GM18508 (cell line): ENCODE data around the gene SERPINA6.
"Not testable (repeated sequence)": the region's sequence is repeated elsewhere in the genome, so short reads cannot be mapped to it uniquely, and the experiment has no call there.

Experiments
- ATAC-seq: cut with Tn5 transposase; IDR thresholded peaks from one replicate; pipeline ENCODE4 v1.9.1; 2021; ENCODE audit warnings: moderate number of reproducible peaks; ENCODE audit not compliant: insufficient read depth, unreplicated experiment

SERPINA6 gene

DNA sequence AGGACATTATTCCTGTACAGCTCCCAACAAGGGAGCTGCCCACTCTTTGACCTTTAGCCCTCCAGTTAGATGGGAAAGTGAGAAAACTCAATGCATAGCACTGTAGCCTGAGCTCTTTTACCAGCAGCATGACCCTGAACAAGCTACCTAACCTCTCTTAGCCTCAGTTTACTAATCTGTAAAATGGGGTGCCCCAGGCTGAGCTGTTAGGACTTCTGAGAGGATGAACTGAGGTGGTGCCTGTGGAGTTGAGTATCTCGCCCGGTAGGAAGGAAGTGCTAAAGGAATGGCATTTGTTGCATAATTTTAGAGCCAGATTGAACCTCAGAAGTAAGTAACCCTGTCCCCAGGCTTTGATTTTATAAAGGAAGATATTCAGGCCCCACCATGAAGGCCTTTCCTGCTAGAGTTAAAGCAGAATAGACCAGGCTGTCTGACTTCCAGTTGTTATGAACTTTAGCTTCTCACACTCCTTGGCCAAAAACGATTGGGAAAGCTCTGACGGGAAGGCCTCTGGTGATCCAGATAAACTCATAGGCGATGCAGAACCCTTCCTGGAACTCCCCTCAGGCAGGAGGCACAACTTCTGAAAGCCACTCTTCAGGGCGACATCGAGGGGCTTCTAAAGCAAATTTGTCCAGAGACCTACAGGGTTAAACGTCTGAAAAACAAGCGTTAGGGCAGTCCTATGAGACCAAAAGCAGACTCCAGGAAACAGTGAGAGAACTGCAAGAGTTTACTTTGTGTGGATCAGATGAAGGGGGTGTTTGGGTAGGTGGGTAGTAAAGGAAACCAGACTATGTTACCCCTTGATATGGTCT is 27.6 kb downstream of the SERPINA6 start:
- ATAC-seq, result no peak

DNA sequence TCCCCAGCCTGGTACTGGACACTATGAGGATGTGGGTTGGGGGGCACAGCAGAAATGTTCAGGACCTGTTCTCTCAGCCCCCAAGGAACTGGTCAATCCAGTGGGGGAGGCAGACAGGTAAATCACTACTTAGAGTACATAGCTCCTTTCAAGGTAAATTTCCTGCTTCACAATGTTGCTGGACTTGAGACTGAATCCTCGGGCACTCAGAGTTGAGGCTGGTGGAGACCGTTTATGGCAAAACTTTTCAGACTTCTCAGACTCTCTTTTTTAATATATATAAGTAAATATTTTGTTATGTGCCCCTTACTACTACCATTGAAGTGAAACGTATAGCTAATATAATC is 29.6 kb downstream of the SERPINA6 start:
- no peak for ATAC-seq

DNA sequence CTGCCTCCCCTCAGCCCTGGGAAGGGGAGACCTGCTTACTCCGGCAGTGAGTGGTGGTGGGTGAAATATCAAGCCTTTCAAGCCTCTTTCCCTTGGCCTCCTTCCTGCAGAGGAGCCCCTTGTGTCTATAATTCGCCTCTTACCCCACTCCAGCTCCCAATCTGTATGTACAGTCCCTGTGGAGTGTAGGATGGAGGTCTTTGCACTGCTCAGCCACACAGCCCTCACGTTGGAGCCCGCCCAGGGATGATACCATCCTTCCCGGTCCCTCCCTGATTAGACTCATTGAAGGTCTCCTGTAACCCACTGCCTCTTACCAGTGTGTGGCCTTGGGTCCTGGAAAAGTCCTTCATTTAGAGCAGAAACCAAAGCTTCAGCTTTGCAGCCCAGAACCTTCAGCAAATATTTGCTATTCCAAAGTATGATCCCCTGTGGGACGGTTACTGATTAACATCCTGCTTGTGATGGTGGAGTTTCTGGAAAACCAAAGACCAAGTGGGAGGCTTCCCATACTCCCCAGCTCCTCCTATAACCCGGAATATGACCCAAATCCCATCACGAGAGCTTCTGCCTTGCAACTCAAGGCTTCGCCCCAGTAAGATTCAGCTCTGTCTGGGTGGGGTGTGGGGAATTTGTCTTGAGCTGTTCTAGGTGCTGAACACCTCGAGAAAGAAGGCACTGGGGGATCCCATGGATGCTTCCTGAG is 30.1 kb downstream of the SERPINA6 start, which contains the start of gene SERPINA10:
SERPINA10 (minus strand) TSS at position 397 of the 706 bp plus-strand sequence. CDS start 2,675 bp downstream, outside the sequence.
- no peak for ATAC-seq

DNA sequence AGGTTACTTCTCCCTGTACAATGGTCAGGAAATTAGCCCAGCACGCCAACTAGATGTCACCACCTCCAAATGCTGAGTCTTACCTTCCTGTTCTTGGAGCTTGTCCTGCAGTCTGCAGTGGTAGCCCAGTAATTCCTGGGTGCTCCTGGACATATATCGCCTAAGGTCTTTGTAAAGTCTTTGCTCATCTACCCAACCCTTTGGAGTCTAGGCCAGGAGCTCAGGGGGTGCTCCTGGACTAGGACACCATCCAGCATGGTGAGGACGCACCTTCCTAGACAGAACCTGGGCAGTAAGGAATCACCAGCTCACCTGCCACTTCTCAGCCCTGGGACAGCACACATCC is 30.6 kb downstream of the SERPINA6 start:
- no peak for ATAC-seq

DNA sequence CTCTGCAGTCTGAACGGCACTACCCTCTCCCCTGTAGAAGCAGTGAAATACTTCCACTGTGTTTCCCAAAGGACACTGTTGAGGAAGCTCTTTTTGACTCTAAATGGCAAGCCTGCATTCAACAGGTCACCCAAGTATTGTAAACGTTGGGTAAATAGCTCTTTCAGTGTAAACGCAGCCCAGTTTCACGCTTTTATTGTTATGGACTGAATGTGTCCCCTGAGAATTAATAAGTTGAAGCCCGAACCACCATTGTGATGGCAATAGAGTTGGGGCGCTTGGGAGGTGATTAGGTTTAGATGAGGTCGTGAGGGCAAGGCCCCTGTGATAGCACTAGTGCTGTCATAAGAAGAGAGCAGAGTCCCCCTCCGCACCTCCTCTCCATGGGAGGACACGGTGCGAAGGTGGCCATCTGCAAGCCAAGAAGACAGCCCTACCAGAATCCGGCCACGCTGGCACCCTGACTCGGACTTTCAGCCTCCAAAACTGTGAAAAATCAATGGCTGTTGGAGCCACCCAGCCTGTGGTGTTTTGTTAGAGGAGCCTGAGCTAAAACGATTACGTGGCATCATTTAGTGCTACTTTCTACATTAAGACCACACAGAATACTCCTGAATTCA is 31.1 kb downstream of the SERPINA6 start:
- no peak for ATAC-seq

DNA sequence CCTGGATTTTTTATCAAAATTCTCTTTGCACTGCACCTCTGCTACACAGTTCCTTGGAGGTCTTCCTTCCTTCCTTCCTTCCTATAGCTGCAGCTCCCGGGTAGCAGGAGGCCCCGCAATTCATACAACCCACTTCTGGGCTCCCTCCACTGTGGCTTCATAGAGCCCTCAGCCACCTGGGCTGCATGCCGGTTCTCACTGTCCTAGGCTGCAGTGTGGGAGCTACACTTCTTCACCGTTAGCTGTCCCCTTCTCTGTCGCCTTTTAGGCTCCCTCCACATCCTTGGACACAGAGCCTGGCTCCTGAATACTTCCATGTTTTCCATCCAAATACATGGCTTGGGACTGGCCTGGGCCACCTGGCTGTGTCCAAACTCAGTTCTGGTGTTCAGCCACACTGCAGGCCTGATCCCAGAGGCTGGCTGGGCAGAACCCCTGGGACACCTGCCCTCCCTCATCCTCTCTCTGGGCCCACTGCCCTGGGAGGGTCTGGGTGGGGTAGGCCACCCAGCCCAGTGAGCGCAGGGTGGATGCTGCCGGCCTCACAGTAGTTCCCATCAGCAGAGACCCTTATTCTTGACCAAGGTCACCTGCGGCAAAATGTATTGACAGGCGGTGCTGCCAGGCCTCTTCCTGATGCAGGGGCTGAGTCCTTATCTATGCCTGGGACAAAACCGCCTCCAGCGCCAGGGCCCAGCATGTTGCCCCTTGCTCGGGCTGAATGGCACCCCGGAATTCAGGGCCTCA is 31.8 kb downstream of the SERPINA6 start:
- ATAC-seq, result no peak

DNA sequence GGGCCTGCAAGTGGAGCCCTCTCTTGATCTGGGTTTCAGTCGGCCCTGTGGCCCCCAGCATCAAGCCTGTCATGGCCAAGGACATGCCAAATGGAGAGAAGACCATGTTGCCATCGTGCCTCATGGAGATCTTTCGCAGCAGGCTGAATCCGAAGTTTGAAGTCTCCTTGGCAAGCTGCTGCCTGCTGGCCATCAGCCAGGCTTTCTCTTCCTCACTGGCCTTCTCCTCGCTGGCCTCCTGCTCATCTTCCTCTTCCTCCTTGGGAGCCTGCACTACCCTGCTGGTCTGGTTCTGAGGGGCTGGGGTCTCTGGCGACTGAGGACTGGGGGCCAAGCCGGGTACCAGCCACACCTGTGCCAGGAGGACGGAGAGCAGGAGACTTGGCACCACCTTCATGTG is 32.9 kb downstream of the SERPINA6 start:
- ATAC-seq, result no peak

DNA sequence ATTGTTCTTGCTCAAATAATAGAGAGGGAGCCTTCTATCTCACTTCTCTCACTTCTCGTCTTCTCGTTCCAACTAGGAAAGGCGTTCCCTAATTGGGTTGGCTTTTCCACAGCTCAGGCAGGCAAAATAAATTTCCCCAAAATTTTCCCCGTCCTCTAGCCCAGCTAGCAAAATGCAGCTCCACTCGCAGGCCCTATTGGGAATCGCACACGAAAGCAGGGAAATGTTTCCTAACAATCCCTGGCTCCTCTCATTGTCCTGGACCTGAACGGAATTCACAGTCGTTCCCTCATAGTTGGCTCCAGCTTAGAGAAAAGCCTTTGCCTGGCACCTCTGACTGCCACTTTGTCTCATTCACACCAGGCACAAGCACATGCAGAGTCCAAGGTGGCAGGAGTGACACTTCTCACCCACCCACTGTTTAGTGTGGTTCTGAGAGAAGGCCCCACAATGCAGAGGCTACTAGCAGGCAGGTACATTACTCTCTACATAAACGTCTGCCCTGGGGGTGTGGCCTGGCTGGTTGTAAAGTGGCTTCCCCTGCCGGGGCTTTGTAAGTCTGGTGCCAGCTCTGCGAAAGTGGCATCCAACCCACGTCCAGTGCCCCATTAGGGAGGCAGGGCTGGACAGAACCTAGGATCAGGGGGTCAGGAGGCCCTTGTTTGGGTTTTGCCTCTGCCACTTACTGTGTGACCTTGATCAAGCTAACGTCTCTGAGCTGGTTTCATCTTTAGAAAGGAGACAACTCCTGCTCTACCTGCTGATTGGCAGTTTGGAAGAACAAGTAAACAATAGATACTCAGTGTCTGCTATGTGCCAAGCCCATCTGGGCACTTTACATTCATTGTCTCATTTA is 34.3 kb downstream of the SERPINA6 start:
- ATAC-seq, result no peak

DNA sequence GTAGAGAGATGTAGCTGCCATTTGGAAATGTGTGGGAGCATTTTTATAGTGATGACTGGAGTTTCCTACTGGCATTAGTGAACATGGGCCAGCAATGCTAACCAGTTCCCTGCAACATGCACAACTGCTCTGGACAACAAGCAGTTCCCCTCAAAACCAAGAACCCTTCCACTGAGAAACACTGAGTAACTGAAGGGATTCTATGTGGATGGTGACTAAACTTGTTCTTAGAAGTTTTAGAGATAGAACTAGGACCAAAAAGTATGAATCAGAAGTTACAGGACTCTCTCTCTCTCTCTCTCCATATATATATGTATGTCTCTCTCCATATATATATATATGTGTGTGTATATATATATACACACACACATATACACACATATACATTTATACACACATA is 38.0 kb downstream of the SERPINA6 start:
- ATAC-seq, result no peak

DNA sequence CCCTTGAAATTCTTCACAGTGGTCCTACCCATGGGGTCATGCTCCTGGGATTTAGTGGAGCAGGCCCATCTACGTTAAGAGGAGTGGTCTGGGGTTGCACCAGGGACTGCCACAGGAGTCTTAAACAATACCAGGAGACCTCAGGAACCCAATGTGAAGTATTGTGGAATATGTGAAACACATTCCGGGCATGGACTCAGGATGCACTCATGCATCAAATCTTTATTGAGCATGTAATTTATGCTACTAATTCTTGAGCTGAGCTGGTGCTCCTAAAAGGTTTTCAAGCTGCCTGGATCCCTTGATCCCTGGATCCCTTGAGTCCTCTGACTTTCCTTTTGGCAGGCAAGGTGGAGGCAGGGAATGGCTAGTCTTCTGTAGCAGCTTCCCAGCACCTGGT is 38.9 kb downstream of the SERPINA6 start:
- no peak for ATAC-seq

DNA sequence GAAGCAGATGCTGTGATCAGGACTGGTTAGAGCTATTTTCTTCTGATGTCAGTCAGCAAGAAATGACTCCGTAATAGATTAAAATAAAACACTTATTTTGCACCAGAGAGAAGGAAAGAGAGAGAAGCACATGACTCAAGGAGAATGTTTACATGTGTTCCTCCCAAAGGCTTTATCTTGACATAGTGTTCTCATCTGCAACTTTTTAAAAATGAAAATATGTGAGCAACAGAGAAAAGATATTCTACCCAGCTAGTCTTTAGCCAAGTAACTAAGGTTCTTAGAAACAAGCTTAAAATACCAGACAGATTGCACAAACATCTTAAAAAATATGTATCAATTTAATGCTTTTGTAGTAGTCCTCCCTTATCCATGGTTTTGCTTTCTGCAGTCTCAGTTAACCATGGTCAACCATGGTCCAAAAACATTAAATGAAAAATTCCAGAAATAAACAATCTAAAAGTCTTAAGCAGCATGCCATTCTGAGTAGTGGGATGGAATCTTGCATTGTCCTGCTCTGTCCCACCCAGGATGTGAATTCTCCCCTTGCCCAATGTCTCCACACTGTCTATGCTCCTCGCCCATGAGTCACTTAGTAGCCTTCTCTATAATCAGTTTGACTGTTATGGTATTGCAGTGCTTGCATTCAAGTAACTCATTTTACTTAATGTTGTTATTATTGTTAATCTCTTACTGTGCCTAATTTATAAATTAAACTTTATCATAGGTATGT is 40.0 kb downstream of the SERPINA6 start:
- no peak for ATAC-seq

DNA sequence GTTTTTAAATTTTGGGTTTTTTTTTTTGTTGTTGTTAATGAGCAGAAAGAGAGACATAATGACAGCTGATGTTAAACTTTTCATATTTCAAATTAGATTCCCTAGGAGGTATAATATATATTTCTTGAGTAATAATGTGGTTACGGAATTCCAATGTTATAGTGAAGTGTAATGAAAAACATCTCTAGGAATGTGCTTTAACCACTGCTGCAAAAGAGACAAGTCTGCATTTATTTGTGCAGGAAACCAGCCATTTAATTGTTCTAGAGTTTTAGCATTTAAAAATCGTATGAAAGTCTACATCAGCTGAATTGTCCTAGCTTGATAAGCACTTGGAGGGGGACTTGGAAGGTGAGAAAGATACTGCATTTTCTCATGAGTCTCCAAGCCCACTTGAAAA is 44.4 kb downstream of the SERPINA6 start:
- ATAC-seq, result no peak

DNA sequence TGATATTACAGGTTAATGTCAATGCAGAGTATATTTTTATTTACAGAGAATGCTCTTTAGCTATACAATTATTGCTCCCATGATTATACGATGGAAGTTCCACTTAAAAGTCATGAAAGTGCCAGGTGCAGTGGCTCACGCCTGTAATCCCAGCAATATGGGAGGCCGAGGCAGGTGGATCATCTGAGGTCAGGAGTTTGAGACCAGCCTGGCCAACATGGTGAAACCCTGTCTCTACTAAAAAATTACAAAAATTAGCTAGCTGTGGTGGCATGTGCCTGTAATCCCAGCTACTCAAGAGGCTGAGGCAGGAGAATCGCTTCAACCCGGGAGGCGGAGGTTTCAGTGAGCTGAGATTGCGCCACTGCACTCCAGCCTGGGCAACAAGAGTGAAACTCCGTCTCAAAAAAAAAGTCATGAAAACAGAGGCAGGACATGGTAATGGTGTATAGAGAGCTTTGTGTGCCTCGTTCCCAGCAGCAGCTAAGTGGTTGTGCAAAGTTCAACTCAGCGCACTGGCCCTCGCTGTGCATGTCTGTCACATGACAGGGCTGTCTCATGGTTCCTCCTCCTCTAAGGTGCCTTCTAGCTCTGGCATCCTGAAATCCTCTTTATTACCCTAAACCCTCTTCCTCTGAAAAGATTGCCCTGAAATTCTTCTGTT is 46.1 kb downstream of the SERPINA6 start:
- ATAC-seq, result not testable (repeated sequence)

DNA sequence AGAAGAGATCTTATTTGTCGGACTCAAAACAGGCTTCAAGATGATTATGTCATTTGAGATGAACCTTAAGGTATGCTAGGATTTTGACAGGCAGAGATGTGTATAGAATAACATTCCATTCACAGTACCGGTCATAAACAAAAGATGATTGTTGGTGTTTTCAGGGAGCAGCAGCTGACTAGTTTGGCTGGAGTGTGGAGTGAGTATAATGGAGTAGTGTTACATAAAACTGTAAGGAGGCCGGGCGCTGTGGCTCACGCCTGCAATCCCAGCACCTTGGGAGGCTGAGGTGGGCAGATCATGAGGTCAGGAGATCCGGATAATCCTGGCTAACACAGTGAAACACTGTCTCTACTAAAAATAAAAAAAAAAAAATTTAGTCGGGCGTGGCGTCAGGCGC is 54.0 kb downstream of the SERPINA6 start:
- ATAC-seq, result no peak

DNA sequence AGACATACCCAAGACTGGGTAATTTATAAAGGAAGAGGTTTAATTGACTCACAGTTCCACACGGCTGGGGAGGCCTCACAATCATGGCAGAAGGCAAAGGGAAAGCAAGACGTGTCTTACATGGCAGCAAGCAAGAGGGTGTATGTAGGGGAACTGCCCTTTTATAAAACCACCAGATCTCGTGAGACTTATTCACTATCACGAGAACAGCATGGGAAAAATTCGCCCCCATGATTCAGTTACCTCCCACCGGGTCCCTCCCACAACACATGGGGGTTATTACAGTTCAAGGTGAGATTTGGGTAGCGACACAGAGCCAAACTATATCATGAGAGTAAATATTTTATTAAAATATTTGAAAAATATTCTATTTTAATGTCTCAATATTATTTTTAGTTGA is 54.6 kb downstream of the SERPINA6 start:
- not testable (repeated sequence) for ATAC-seq

DNA sequence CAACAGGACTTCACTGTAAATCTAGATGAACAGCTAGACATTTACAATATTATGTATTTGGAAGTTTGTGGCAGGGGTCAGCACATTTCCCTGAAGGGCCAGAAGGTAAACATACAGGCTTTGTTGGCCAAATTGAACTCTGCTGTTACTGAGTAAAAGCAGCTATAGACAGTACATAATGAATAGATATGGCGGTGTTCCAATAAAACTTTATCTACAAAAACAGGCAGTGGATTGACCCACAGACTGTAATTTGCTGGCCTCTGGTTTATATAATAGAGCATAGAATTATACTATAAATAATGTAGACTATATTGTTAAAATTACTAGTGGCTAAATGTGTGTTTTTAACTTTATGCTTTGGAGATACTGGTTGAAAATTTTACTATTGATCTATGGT is 55.8 kb downstream of the SERPINA6 start:
- no peak for ATAC-seq

DNA sequence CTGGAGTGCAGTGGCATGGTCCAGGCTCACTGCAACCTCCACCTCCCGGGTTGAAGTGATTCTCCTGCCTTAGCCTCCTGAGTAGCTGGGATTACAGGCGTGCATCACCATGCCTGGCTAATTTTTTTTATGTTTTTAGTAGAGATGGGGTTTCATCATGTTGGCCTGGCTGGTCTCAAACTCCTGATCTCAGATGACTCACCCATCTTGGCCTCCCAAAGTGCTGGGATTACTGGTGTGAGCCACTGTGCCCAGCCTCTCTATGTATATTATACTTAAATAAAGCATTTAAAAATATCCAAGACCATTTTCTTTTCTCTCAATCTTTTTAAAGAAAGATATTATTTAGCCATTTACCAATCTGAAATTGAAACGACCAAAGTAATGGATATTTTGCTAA is 58.9 kb downstream of the SERPINA6 start:
- ATAC-seq, result not testable (repeated sequence)
